PC-9 (cell line): ENCODE data around the gene ATG10.

Source experiments
- CTCF ChIP-seq: fragments of 200-600 bp; sonication (generic); conservative IDR thresholded peaks from 2 replicates; pipeline ENCODE4 v1.6.1; 2017; ENCODE audit warnings: mixed run types, antibody characterized with exemption, mild to moderate bottlenecking, moderate library complexity
- EZH2 ChIP-seq: fragments of 200-600 bp; sonication (generic); IDR thresholded peaks from 2 replicates; pipeline ENCODE4 v1.8.0; 2017; ENCODE audit warnings: antibody characterized with exemption, low read depth

- TF ChIP-seq CTCF (no peak), EZH2 (no peak)
Observed at GRCh38 chr5:82044010-82044409, 72.2 kb downstream of the ATG10 start.
